Hematopoietic multipotent progenitor cell treated with erythropoietin and hydrocortisone succinate and interleukin-3 and kit ligand, for 4 days (in vitro differentiated cells): ENCODE results near the gene MARCHF10.
"Not testable (repeated sequence)": the region's sequence is repeated elsewhere in the genome, so short reads cannot be mapped to it uniquely, and the experiment has no call there.

Experiments used
- DNase-seq: peaks from one replicate; pipeline ENCODE4 v3.0.0-alpha.2; 2015

The MARCHF10 gene

GRCh38 chr17:62787366-62787765, 20.7 kb downstream of the MARCHF10 start:
- no peak for DNase-seq

GRCh38 chr17:62786646-62787045, 21.5 kb downstream of the MARCHF10 start:
- DNase-seq = no peak

GRCh38 chr17:62785983-62786382, 22.1 kb downstream of the MARCHF10 start:
- DNase-seq = not testable (repeated sequence)

- peak; percentile 55 for DNase-seq
Measured at GRCh38 chr17:62782730-62783270, 25.3 kb downstream of the MARCHF10 start.

GRCh38 chr17:62781831-62782251, 26.3 kb downstream of the MARCHF10 start:
- no peak for DNase-seq

GRCh38 chr17:62781356-62781755, 26.8 kb downstream of the MARCHF10 start:
- peak; percentile 46 for DNase-seq

GRCh38 chr17:62780951-62781350, 27.2 kb downstream of the MARCHF10 start:
- no peak for DNase-seq

- DNase-seq = no peak
Measured at GRCh38 chr17:62780269-62780668, 27.8 kb downstream of the MARCHF10 start.

- DNase-seq = no peak
Measured at GRCh38 chr17:62778990-62779681, 29.0 kb downstream of the MARCHF10 start.

GRCh38 chr17:62775876-62776275, 32.2 kb downstream of the MARCHF10 start:
- DNase-seq = no peak

- DNase-seq = no peak
Measured at GRCh38 chr17:62774338-62774737, 33.8 kb downstream of the MARCHF10 start.

GRCh38 chr17:62767997-62768396, 40.1 kb downstream of the MARCHF10 start:
- DNase-seq = no peak

GRCh38 chr17:62765351-62765750, 42.8 kb downstream of the MARCHF10 start:
- no peak for DNase-seq

GRCh38 chr17:62763891-62764600, 44.1 kb downstream of the MARCHF10 start:
- DNase-seq = no peak

- no peak for DNase-seq
Measured at GRCh38 chr17:62761884-62762283, 46.2 kb downstream of the MARCHF10 start.

- DNase-seq = no peak
Measured at GRCh38 chr17:62760945-62761267, 47.2 kb downstream of the MARCHF10 start.

GRCh38 chr17:62760059-62760944, 47.8 kb downstream of the MARCHF10 start:
- DNase-seq = no peak

GRCh38 chr17:62757500-62757951, 50.6 kb downstream of the MARCHF10 start:
- no peak for DNase-seq

GRCh38 chr17:62756198-62756597, 51.9 kb downstream of the MARCHF10 start:
- no peak for DNase-seq

- no peak for DNase-seq
Measured at GRCh38 chr17:62755141-62755851, 52.8 kb downstream of the MARCHF10 start.

- DNase-seq = no peak
Measured at GRCh38 chr17:62754631-62755030, 53.5 kb downstream of the MARCHF10 start.

GRCh38 chr17:62753562-62753961, 54.6 kb downstream of the MARCHF10 start:
- DNase-seq = no peak
